Caco-2 (cell line): ENCODE results near the gene PLXDC1. TPM values are rescaled to one million over a fixed set of nuclear protein-coding genes. Genes with fewer than 3 reads are reported as not detected.

Source experiments
- BruUV-seq: library from RNA; stranded (reverse); fragments of 400-500 nt; replicated peaks from 2 replicates; lab custom pipeline; 2021; lab: Mats Ljungman, UMichigan
- CTCF ChIA-PET: fragments of 300-600 bp; sonication (Branson Sonifier 250); formaldehyde crosslinking; loops from one replicate; lab custom pipeline; 2022; ENCODE audit warnings: antibody characterized with exemption; lab: Charles Lee
- POLR2A ChIA-PET: fragments of 300-600 bp; sonication (Branson Sonifier 250); formaldehyde crosslinking; loops from one replicate; lab custom pipeline; 2022; ENCODE audit warnings: antibody characterized with exemption; lab: Charles Lee
- DNase-seq, 2 experiments: peaks; one replicate each; pipeline versions ENCODE4 v3.0.0 to v3.0.0-alpha.2; 2020 to 2022
- H3K27me3 ChIP-seq: replicated peaks from 2 replicates; pipeline ENCODE4 v1.6.0; 2011; ENCODE audit warnings: low read length; ENCODE audit not compliant: control insufficient read depth, insufficient read depth
- H3K36me3 ChIP-seq: 2 replicates; pipeline ENCODE4 v1.5.1; 2011; ENCODE audit warnings: low read length; ENCODE audit not compliant: control insufficient read depth, insufficient read depth
- H3K4me1 ChIP-seq: fragments of 250-450 bp; sonication (Bioruptor Pico); 2 replicates; pipeline ENCODE4 v1.5.1; 2020; ENCODE audit warnings: mild to moderate bottlenecking
- H3K4me3 ChIP-seq: 2 replicates; pipeline ENCODE4 v1.5.1; 2011; ENCODE audit warnings: low read depth, mild to moderate bottlenecking, control low read depth, low read length
- H3K9me3 ChIP-seq: fragments of 250-450 bp; sonication (Bioruptor Pico); 2 replicates; pipeline ENCODE4 v1.5.1; 2020; ENCODE audit warnings: mild to moderate bottlenecking, moderate library complexity
- H3K27ac Mint-ChIP-seq: one replicate; pipeline ENCODE4 v1.8.0; 2022; ENCODE audit warnings: mixed read lengths; ENCODE audit not compliant: unreplicated experiment
- H3K27me3 Mint-ChIP-seq: one replicate; pipeline ENCODE4 v1.8.0; 2022; ENCODE audit warnings: mixed read lengths; ENCODE audit not compliant: insufficient read depth, unreplicated experiment
- H3K36me3 Mint-ChIP-seq: one replicate; pipeline ENCODE4 v1.8.0; 2022; ENCODE audit warnings: mild to moderate bottlenecking, mixed read lengths; ENCODE audit not compliant: insufficient read depth, unreplicated experiment
- H3K4me1 Mint-ChIP-seq: one replicate; pipeline ENCODE4 v1.8.0; 2022; ENCODE audit warnings: low read depth, mixed read lengths; ENCODE audit not compliant: unreplicated experiment
- H3K4me3 Mint-ChIP-seq: one replicate; pipeline ENCODE4 v1.8.0; 2022; ENCODE audit warnings: mild to moderate bottlenecking, moderate library complexity, mixed read lengths; ENCODE audit not compliant: unreplicated experiment
- H3K9me3 Mint-ChIP-seq: one replicate; pipeline ENCODE4 v1.8.0; 2022; ENCODE audit warnings: mixed read lengths; ENCODE audit not compliant: unreplicated experiment
- intact Hi-C: fragments of 100-400 bp; cut with micrococcal nuclease; formaldehyde crosslinking; loops from one replicate; pipeline ENCODE4 v1.10.0; 2022; ENCODE audit not compliant: unreplicated experiment
- total RNA-seq: library from RNA; stranded (reverse); gene quantifications from 2 replicates; pipeline ENCODE4 v1.2.3, GENCODE V29; 2022
- TF ChIP-seq, protein P1 (sequence below), 2 experiments: fragments of 200-600 bp in 1 of 2; IDR thresholded peaks; 1 replicate in 1 of 2; 2 replicates in 1 of 2; pipeline versions ENCODE4 v1.5.1 to v1.8.0; 2011 to 2022; ENCODE audit warnings: antibody characterized with exemption in 1 of 2, control low read depth in 1 of 2, inconsistent platforms in 1 of 2, low read depth in 1 of 2, low read length in 1 of 2, mild to moderate bottlenecking in 1 of 2, moderate library complexity in 1 of 2; ENCODE audit not compliant: insufficient read depth in 1 of 2, severe bottlenecking in 1 of 2, unreplicated experiment in 1 of 2

Gene PLXDC1
- total RNA-seq, 1 experiment from 2014 or later: 0.14 TPM

DNA sequence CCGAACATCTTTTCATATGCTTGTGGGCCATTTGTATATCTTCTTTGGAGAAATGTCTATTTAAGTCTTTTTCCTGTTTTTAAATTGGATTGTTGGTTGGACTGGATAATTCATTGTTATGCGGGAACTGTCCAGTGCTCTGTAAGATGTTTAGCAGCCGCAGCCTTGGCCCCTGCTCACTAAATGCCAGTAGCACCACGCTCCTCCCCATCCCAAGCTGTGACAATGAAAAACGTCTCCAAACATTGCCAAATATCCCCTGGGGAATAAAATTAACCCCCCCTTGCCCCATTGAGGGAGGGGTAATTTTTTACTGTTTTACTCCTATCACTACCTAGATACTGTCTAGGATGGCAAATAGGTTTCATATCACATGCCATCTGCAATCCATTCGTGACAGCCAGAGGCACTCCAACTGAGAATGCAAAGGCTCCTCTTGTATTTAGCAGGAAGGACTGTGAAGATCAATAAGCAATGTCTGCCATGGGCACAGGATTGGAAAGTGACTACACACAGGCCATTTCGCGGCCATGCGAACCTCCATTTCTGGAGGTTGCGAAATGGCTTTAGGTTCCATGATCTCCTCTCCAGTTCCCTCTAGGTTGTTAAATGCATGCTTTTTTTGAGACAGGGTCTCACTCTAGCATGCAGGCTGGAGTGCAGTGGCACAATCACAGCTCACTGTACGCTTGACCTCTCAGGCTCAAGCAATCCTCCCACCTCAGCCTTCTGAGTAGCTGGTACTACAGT is 9.3 kb downstream of the PLXDC1 start:
- Mint-ChIP-seq H3K4me3 (no peak overlapping the region), H3K4me1 (no peaks in the 10 kb centered on the region), H3K36me3 (no peaks in the 10 kb centered on the region), H3K27me3 (no peaks in the 10 kb centered on the region), H3K27ac (no peak overlapping the region), H3K9me3 (no peaks in the 10 kb centered on the region)
- Histone ChIP-seq H3K4me3 (no peak overlapping the region), H3K36me3 (no peaks in the 10 kb centered on the region), H3K27me3 (no peaks in the 10 kb centered on the region), H3K9me3 (no peaks in the 10 kb centered on the region), H3K4me1 (no peaks in the 10 kb centered on the region)
- no TSS peak for BruUV-seq
- intact Hi-C loops: no loop called here
- POLR2A ChIA-PET: no interaction called here
- CTCF ChIA-PET: no interaction called here
- TF ChIP-seq, protein P1, sequence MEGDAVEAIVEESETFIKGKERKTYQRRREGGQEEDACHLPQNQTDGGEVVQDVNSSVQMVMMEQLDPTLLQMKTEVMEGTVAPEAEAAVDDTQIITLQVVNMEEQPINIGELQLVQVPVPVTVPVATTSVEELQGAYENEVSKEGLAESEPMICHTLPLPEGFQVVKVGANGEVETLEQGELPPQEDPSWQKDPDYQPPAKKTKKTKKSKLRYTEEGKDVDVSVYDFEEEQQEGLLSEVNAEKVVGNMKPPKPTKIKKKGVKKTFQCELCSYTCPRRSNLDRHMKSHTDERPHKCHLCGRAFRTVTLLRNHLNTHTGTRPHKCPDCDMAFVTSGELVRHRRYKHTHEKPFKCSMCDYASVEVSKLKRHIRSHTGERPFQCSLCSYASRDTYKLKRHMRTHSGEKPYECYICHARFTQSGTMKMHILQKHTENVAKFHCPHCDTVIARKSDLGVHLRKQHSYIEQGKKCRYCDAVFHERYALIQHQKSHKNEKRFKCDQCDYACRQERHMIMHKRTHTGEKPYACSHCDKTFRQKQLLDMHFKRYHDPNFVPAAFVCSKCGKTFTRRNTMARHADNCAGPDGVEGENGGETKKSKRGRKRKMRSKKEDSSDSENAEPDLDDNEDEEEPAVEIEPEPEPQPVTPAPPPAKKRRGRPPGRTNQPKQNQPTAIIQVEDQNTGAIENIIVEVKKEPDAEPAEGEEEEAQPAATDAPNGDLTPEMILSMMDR (IDR thresholded peaks at IDR 0.05; ENCODE audit: insufficient read depth in 1 of 2, low read depth in 1 of 2, low read length in 1 of 2, severe bottlenecking in 1 of 2, unreplicated experiment in 1 of 2): no peak
- no peak for DNase-seq

DNA sequence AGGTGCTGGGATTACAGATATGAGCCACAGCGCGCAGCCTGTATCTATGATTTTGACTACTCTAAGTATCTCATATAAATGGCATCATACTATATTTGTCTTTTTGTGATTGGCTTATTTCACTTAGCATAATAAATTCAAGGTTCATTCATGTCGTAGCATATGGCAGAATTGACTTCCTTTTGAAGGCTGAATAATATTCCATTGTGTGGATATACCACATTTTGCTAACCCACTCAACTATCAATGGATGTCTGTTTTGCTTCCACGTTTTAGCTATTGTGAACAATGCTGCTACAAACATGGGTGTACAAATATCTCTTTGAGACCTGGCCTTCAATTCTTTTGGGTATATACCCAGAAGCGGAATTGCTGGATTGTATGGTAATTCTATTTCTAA is 10.1 kb downstream of the PLXDC1 start:
- no TSS peak for BruUV-seq
- H3K4me1 Mint-ChIP-seq: no peaks in the 10 kb centered on the region
- Histone ChIP-seq H3K4me3 (no peak overlapping the region), H3K9me3 (no peaks in the 10 kb centered on the region), H3K27me3 (no peaks in the 10 kb centered on the region), H3K4me1 (no peaks in the 10 kb centered on the region), H3K36me3 (no peaks in the 10 kb centered on the region)
- H3K9me3 Mint-ChIP-seq: no peaks in the 10 kb centered on the region
- H3K27me3 Mint-ChIP-seq: no peaks in the 10 kb centered on the region
- intact Hi-C loops: no loop called here
- H3K4me3 Mint-ChIP-seq: no peak overlapping the region
- POLR2A ChIA-PET: no interaction called here
- no peak overlapping the region for H3K27ac Mint-ChIP-seq
- TF ChIP-seq, protein P1 (IDR thresholded peaks at IDR 0.05; ENCODE audit: insufficient read depth in 1 of 2, low read depth in 1 of 2, low read length in 1 of 2, severe bottlenecking in 1 of 2, unreplicated experiment in 1 of 2): no peak
- no peaks in the 10 kb centered on the region for H3K36me3 Mint-ChIP-seq
- CTCF ChIA-PET: no interaction called here
- no peak for DNase-seq

DNA sequence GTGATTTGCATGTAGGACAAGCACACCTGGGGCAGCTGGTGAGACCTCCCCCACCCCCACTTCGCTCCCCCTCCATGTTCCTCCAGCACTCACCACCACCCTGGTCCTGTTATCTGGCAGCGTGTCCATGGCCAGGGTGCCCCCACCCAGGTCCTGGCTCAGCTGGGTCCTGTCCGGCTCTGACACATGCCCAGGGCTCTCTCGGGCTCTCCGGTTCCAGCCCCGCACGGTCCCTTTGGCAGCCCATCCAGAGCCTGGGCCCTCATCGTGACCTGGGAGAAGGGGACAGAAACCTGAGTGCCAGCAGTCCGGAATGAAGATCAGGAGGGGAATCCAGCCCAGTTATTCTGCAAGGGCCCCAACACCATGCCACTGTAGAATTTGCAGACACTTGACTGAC is 11.9 kb downstream of the PLXDC1 start:
- no peaks in the 10 kb centered on the region for H3K9me3 Mint-ChIP-seq
- H3K36me3 Mint-ChIP-seq: no peaks in the 10 kb centered on the region
- H3K36me3 ChIP-seq: no peaks in the 10 kb centered on the region
- BruUV-seq: no TSS peak
- DNase-seq: no peak
- H3K27me3 Mint-ChIP-seq: no peaks in the 10 kb centered on the region
- H3K4me3 ChIP-seq: no peak overlapping the region
- H3K27ac Mint-ChIP-seq: no peak overlapping the region
- no peaks in the 10 kb centered on the region for H3K27me3 ChIP-seq
- H3K4me1 Mint-ChIP-seq: no peaks in the 10 kb centered on the region
- TF ChIP-seq, protein P1 (IDR thresholded peaks at IDR 0.05; ENCODE audit: insufficient read depth in 1 of 2, low read depth in 1 of 2, low read length in 1 of 2, severe bottlenecking in 1 of 2, unreplicated experiment in 1 of 2): no peak
- POLR2A ChIA-PET: no interaction called here
- no peaks in the 10 kb centered on the region for H3K9me3 ChIP-seq
- CTCF ChIA-PET: no interaction called here
- intact Hi-C loops: no loop called here
- H3K4me1 ChIP-seq: no peaks in the 10 kb centered on the region
- H3K4me3 Mint-ChIP-seq: no peak overlapping the region
